ENCODE measurements around the gene SLC1A2.

Gene SLC1A2

DNA sequence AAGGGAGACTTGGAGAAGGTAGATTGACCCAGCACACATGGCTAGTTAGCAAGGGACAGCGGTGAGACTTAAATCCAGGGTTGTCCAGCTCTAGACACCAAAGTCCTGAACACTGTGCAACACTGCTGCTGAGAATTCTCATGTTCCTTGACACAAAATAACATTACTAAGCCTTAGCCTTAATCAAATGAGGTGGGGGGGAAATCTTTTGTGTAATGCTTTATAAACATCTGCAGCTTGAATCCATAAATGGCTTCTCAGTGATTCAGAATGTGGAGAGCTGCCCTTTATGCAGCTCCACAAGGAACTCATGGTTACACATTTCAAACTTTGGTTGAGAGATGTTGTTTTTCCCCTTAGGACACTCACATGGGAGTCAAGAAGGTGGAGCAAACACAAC lies 200.4 kb downstream of the SLC1A2 start:
- no peak for DNase-seq
- no peaks in the 10 kb centered on the region for H3K36me3 ChIP-seq
- no peak overlapping the region for H3K4me3 ChIP-seq (ENCODE audit: low read depth, low read length)
- H3K9me3 ChIP-seq: no peaks in the 10 kb centered on the region
- TF ChIP-seq, protein P1, sequence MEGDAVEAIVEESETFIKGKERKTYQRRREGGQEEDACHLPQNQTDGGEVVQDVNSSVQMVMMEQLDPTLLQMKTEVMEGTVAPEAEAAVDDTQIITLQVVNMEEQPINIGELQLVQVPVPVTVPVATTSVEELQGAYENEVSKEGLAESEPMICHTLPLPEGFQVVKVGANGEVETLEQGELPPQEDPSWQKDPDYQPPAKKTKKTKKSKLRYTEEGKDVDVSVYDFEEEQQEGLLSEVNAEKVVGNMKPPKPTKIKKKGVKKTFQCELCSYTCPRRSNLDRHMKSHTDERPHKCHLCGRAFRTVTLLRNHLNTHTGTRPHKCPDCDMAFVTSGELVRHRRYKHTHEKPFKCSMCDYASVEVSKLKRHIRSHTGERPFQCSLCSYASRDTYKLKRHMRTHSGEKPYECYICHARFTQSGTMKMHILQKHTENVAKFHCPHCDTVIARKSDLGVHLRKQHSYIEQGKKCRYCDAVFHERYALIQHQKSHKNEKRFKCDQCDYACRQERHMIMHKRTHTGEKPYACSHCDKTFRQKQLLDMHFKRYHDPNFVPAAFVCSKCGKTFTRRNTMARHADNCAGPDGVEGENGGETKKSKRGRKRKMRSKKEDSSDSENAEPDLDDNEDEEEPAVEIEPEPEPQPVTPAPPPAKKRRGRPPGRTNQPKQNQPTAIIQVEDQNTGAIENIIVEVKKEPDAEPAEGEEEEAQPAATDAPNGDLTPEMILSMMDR (IDR thresholded peaks at IDR 0.05; ENCODE audit: low read depth, low read length): no peak
- H3K4me1 ChIP-seq: peaks cover 3% of the 10 kb centered on the region; the same call in 1 of the 2 replicates
- no peaks in the 10 kb centered on the region for H3K27me3 ChIP-seq

GRCh38 chr11:35216962-35217678 lies 202.2 kb downstream of the SLC1A2 start:
- TF ChIP-seq, protein P1 (IDR thresholded peaks at IDR 0.05; ENCODE audit: low read depth, low read length): no peak
- no peaks in the 10 kb centered on the region for H3K9me3 ChIP-seq
- H3K4me3 ChIP-seq (ENCODE audit: low read depth, low read length): no peak overlapping the region
- H3K36me3 ChIP-seq: no peaks in the 10 kb centered on the region
- H3K27me3 ChIP-seq: no peaks in the 10 kb centered on the region
- no peak for DNase-seq
- no peaks in the 10 kb centered on the region for H3K4me1 ChIP-seq

DNA sequence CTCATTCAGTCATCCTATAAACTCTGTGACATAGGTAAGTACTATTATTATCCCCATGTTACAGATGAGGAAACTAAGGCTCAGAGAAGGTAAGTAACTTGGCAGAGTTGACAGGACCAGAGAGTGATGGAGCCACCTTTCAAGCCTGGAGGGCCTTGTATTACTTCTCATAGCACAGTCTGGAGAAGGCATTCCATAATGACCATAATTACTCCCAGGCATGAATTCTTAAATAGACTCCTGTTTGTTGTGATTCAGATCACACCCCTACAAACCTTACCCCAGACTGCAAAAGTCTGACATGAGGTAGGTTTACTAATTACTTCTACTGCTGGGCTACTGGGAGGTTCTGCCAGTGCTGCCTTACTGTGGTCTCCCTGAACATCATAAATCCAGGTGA lies 203.4 kb downstream of the SLC1A2 start:
- H3K9me3 ChIP-seq: no peaks in the 10 kb centered on the region
- TF ChIP-seq, protein P1 (IDR thresholded peaks at IDR 0.05; ENCODE audit: low read depth, low read length): no peak
- H3K36me3 ChIP-seq: no peaks in the 10 kb centered on the region
- no peak overlapping the region for H3K4me3 ChIP-seq (ENCODE audit: low read depth, low read length)
- no peaks in the 10 kb centered on the region for H3K27me3 ChIP-seq
- no peaks in the 10 kb centered on the region for H3K4me1 ChIP-seq
- no peak for DNase-seq

DNA sequence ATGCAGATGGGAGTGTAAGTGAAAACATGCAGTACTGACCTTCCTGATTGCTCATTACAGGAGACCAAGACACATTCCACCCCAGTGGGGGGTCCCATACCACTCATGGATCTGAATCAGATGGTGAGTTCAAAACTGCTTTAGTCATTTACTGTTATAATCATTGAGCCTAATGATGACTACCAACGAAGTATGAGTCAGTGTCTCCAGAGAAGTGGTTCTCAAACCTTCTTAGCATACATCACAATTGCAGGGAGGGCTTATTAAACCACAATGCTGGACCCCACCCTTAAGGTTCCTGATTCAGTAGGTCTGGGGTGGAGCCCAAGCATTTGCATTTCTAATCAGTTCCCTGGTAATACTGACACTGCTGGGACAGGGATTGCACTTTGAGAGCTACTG lies 204.6 kb downstream of the SLC1A2 start:
- no peak for DNase-seq
- Histone ChIP-seq H3K27me3 (no peaks in the 10 kb centered on the region), H3K36me3 (no peaks in the 10 kb centered on the region), H3K9me3 (no peaks in the 10 kb centered on the region), H3K4me1 (no peaks in the 10 kb centered on the region), H3K4me3 (ENCODE audit: low read depth, low read length) (no peak overlapping the region)
- TF ChIP-seq, protein P1 (IDR thresholded peaks at IDR 0.05; ENCODE audit: low read depth, low read length): no peak

GRCh38 chr11:35214226-35214770 lies 205.1 kb downstream of the SLC1A2 start:
- TF ChIP-seq, protein P1 (IDR thresholded peaks at IDR 0.05; ENCODE audit: low read depth, low read length): no peak
- no peaks in the 10 kb centered on the region for H3K27me3 ChIP-seq
- H3K36me3 ChIP-seq: no peaks in the 10 kb centered on the region
- no peak overlapping the region for H3K4me3 ChIP-seq (ENCODE audit: low read depth, low read length)
- no peaks in the 10 kb centered on the region for H3K4me1 ChIP-seq
- no peak for DNase-seq
- no peaks in the 10 kb centered on the region for H3K9me3 ChIP-seq

DNA sequence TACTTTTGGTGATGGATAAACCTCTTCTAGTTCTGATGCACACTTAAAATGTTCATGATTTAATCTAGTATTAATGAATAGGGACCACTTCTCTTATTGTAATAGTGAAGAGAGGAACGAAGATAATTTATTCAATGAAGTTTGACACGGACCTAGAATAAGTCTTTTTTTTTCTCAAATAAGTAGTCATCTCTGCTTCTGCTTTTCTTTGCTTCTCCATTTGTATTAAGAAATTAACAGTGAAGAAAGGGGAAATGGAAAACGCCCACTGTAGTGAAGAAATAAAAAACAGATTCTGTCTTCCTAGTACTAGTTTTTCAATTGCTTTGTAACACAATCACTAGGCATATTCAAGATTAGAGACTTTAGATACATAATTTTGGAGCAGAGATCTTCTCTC lies 207.4 kb downstream of the SLC1A2 start:
- TF ChIP-seq, protein P1 (IDR thresholded peaks at IDR 0.05; ENCODE audit: low read depth, low read length): no peak
- Histone ChIP-seq H3K4me3 (ENCODE audit: low read depth, low read length) (no peak overlapping the region), H3K9me3 (no peaks in the 10 kb centered on the region), H3K36me3 (no peaks in the 10 kb centered on the region), H3K4me1 (no peaks in the 10 kb centered on the region), H3K27me3 (no peaks in the 10 kb centered on the region)
- DNase-seq: no peak
